Esophagus mucosa (tissue), 1 donor: ENCODE data around the gene ACOT13. TPM values are rescaled to one million over a fixed set of nuclear protein-coding genes. Genes with fewer than 3 reads are reported as not detected.
"Not testable (repeated sequence)": the region's sequence is repeated elsewhere in the genome, so short reads cannot be mapped to it uniquely, and the experiment has no call there.

Experiments used
- ATAC-seq: fragments of 200-7000 bp; cut with Tn5 transposase; one replicate; pipeline ENCODE4 v1.9.1; 2020
- total RNA-seq: library from RNA; stranded (reverse); gene quantifications from one replicate; pipeline ENCODE4 v1.2.4, GENCODE V29; 2023
- donor health status: DM: yes; HTN: yes; CAD: no.

ACOT13 gene
- total RNA-seq, 1 donor from 2014 or later, result 11.2 TPM

- ATAC-seq, result no peak
These were observed 4.6 kb upstream of the ACOT13 start for GRCh38 chr6:24662236-24662635.

DNA sequence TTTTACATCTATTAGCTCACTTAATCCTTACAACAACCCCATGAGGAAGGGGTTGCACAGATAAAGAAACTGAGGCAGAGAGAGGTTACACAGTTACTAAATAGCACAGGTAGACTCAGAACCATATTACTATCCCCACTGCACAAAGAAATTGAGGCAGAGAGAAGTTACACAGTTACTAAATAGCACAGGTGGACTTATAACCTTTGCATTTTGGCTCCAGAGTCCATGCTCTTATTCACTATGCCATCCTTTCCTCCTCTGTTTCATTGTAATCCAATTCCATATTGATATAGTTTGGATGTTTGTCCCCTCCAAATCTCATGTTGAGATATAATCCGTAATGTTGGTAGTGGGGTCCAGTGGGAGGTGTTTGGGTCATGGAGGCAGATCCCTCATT is 3.7 kb upstream of the ACOT13 start:
- ATAC-seq, result no peak

DNA sequence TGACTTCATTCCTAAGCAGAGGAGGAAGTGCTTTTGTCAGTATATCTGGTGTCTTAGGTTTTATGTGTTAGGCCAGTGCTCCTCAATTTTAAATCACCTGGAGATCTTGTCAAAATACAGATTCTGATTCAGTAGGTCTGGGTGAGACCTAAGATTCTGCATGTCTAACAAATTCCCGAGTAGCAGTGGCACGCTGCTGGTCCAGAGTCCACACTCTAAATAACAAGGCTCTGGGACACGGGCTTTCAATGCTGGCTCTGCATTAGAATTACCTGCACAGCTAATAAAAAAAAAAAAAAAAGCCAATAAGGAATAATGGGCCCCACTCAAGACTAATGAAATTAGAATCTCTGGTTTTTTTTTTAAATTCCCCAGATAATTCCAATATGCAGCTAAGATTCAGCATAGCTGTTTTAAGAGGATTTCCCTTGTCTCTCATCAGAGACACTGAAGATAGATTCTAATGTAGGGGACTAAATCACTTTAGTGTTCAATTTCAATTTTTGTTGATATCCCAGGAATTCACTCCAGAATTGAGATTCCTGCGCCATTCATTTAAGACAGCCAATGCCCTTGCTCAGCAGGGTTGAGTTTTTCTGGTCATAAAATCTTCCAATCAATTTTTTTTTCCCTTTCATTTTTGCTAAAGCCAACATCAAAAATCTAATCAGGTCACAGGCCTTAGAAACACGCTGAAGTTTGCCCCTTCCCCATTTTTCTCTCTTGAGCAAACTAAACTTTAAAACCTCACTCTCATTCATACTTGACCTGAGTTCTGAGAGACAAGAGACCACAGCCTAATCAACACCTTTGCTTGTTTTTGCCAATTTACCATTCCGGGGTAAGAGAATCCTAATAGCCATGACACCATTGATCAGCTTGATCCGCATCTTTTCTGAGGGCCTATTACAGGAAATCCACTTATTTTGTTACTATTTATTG is 2.6 kb upstream of the ACOT13 start:
- ATAC-seq, result no peak

DNA sequence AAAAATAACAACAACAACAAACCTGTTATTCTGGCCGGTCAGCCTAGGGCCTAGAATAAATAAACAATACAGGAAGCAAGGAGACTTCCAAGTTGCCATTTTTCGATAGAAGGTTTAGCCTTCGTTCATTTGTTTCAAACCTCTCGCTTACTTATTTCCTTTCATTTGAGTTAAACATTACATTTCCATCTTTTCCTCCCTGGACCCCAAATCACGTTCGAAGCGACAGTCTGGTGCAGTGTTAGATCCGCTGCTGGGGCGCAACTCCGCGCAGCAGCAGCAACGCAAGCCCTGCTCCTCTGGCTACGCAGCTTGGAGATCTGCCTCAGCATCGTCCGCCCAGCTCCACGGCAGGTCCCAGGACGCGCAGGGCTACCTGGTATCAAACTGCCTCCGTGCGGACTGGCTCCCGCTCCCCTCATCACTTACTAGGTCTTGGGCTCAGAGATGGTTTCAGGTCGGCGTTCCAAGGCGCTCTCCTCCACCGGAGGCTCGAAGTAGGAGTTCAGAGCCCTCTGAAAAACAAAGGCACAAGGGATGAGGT is 708 bp upstream of the ACOT13 start:
- peak; percentile 57 for ATAC-seq

DNA sequence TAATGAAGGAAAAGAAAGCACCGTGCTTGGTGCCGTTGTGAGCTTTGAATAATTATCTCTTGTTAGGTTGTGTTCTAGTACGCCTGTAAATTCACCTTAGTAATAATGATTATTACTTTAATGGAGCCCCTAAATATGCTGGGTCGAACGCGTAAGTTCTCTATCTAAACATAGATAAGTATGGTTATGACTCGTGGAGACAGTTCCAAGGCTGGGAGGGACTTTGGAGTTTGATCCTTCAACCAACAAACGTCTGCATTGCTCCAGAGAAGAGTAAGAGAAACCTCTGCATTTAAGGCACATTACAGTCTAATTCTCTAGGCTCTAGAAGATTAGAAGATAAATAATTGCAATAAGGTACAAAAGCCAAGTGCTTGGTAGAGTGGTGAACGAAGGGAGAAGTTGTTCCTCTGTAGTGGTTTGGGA is 514 bp downstream of the ACOT13 start:
- ATAC-seq, result peak; percentile 6

GRCh38 chr6:24668066-24668996 is 1.5 kb downstream of the ACOT13 start:
- ATAC-seq, result not testable (repeated sequence)

DNA sequence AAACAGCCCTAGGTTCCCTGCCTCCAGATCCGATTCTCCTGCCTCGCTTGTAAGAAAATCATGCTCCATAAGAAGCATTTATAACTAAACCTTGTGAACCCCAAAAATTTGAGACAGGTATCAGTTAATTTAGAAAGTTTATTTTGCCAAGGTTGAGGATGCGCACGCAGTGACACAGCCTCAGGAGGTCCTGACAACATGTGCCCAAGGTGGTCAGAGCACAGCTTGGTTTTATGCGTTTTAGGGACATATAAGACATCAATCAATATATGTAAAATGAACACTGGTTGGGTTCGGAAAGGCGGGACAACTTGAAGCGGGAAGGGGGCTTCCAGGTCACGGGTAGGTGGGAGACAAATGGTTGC is 2.1 kb downstream of the ACOT13 start:
- no peak for ATAC-seq

DNA sequence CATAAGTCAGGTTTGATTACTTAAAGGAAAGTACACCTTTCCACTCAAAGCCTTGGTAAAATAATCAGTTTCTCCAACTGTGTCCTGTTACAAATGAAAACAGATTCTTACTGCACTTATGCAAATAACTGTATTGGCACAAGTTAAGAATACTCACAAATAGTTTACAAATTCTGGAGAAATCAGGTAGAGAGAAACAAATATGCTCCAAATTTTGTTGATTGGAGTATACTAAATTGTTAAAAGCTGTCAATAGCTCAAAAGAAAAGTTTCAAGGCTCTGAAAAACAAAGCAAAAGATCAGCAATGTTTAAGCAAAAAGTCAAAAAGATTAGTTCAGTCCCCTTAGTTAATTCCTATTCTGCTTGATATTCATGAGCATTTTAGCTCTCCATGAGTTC is 3.6 kb downstream of the ACOT13 start:
- ATAC-seq, result not testable (repeated sequence)

DNA sequence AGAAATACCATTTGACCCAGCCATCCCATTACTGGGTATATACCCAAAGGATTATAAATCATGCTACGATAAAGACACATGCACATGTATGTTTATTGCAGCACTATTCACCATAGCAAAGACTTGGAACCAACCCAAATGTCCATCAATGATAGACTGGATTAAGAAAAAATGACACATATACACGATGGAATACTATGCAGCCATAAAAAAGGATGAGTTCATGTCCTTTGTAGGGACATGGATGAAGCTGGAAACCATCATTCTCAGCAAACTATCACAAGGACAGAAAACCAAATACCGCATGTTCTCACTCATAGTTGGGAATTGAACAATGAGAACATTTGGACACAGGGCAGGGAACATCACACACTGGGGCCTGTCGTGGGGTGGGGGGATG is 4.2 kb downstream of the ACOT13 start:
- ATAC-seq, result not testable (repeated sequence)

- ATAC-seq, result no peak
These were observed 5.8 kb downstream of the ACOT13 start for GRCh38 chr6:24672620-24673182.

- no peak for ATAC-seq
These were observed 6.7 kb downstream of the ACOT13 start for GRCh38 chr6:24673625-24674024.

GRCh38 chr6:24678792-24679352 is 12.0 kb downstream of the ACOT13 start:
- not testable (repeated sequence) for ATAC-seq

- ATAC-seq, result no peak
These were observed 13.7 kb downstream of the ACOT13 start for GRCh38 chr6:24680582-24680981.

- ATAC-seq, result no peak
These were observed 16.7 kb downstream of the ACOT13 start for GRCh38 chr6:24683297-24684296.

GRCh38 chr6:24686408-24686807 is 19.5 kb downstream of the ACOT13 start:
- no peak for ATAC-seq

GRCh38 chr6:24686946-24687345 is 20.1 kb downstream of the ACOT13 start:
- no peak for ATAC-seq

DNA sequence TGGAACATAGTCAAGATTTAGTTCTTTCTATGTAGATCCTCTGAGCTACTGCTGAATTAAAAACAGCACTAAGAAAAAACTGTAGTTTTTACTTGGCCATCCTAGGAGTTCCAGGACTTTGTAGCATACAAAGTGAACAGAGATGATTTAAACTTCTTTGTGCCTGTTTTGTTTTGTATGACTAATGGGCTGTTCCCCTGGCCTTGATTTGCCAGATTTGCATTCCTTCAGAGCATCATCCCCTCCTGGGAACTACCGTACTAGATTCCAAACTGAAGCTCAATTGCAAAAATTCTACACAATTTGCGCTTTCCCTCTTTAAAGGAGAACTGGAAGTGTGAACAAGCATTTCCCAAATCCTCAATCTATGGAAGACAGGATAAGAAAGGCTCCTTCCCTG is 23.1 kb downstream of the ACOT13 start:
- no peak for ATAC-seq

- no peak for ATAC-seq
These were observed 23.7 kb downstream of the ACOT13 start for GRCh38 chr6:24690593-24690992.

GRCh38 chr6:24691550-24691949 is 24.7 kb downstream of the ACOT13 start:
- ATAC-seq, result no peak

- no peak for ATAC-seq
These were observed 25.1 kb downstream of the ACOT13 start for GRCh38 chr6:24692003-24692402.

- no peak for ATAC-seq
These were observed 25.5 kb downstream of the ACOT13 start for GRCh38 chr6:24692415-24692814.
